ENCODE results near the gene NTRK2. TPM values are rescaled to one million over a fixed set of nuclear protein-coding genes. Genes with fewer than 3 reads are reported as not detected.

NTRK2 gene
- total RNA-seq, 1 donor from 2014 or later: 4.6 TPM

DNA sequence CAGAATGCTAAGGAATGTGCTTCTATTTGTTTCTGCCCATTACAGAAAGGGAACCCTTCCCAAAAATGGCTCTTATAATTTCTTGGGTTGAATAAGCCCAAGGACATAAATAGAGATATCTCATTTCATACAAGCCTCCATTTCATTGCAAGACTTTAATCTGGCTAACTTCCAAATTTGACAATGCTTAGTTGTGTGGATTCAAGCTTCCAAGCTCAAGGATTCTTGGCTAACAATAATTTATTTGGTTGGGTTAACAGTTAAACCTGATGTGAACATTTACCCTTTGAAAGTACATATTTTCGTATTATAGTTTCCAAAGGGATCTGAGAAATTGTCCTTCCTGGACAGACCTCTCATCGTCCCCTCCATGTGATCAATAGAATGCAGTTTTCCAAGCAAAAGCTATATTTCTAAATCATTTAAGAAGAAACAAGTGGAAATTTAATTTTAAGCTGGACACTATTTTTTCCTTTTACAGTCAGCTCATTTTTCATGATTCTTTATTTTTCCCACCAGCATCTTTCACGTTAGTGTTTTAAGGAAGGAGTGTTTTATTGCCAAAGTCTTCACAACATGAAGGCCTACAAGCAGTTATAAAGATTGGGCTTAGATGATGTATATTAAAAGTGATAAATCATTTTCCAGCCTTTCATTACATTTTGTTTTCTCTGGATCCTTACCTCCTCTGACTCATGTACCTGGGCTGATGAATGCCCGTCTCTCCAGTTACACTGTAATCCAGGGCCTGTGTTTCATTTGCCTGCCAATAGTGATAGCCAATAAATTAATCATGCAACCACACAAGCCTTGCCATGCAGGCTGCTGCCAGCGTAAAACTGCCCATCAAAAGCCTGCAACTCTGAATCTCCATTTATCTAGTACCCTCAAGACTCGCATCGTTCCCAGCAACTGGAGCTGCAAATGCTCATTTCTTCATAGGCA is 176.7 kb downstream of the NTRK2 start:
- no peaks in the 10 kb centered on the region for H3K79me2 ChIP-seq (ENCODE audit: insufficient read depth, low read length)
- H3K36me3 ChIP-seq (ENCODE audit: insufficient read depth, low read length): no peaks in the 10 kb centered on the region
- peaks cover 2% of the 10 kb centered on the region for H3K27me3 ChIP-seq (ENCODE audit: insufficient read depth, low read length)
- Mint-ChIP-seq H3K4me1 (ENCODE audit: low read depth, unreplicated experiment) (peaks cover 12% of the 10 kb centered on the region), H3K27ac (ENCODE audit: unreplicated experiment) (no peak overlapping the region), H3K36me3 (ENCODE audit: low read depth, unreplicated experiment) (no peaks in the 10 kb centered on the region), H3K9me3 (ENCODE audit: unreplicated experiment) (no peaks in the 10 kb centered on the region), H3K27me3 (ENCODE audit: low read depth, unreplicated experiment) (peaks cover 5% of the 10 kb centered on the region), H3K4me3 (ENCODE audit: unreplicated experiment) (no peak overlapping the region)
- no peak overlapping the region for H3K4me2 ChIP-seq (ENCODE audit: low read length)
- no peaks in the 10 kb centered on the region for H4K20me1 ChIP-seq (ENCODE audit: insufficient read depth, low read length)
- DNase-seq (ENCODE audit: low read depth) (no peak), FAIRE-seq (no peak)
- H3K4me1 ChIP-seq (ENCODE audit: insufficient read depth, low read length): no peaks in the 10 kb centered on the region
- H3K4me3 ChIP-seq (ENCODE audit: insufficient read depth, low read depth, low read length): no peak overlapping the region
- no peak overlapping the region for H2AFZ ChIP-seq (ENCODE audit: low read depth, low read length)
- H3K27ac ChIP-seq (ENCODE audit: low read depth, low read length): no peak overlapping the region
- TF ChIP-seq EZH2 (IDR thresholded peaks at IDR 0.05; ENCODE audit: insufficient read depth, low read length): no peak
- TF ChIP-seq, protein P1, sequence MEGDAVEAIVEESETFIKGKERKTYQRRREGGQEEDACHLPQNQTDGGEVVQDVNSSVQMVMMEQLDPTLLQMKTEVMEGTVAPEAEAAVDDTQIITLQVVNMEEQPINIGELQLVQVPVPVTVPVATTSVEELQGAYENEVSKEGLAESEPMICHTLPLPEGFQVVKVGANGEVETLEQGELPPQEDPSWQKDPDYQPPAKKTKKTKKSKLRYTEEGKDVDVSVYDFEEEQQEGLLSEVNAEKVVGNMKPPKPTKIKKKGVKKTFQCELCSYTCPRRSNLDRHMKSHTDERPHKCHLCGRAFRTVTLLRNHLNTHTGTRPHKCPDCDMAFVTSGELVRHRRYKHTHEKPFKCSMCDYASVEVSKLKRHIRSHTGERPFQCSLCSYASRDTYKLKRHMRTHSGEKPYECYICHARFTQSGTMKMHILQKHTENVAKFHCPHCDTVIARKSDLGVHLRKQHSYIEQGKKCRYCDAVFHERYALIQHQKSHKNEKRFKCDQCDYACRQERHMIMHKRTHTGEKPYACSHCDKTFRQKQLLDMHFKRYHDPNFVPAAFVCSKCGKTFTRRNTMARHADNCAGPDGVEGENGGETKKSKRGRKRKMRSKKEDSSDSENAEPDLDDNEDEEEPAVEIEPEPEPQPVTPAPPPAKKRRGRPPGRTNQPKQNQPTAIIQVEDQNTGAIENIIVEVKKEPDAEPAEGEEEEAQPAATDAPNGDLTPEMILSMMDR (IDR thresholded peaks at IDR 0.05; ENCODE audit: insufficient read depth, low read depth, low read length): no peak
- H3K9ac ChIP-seq (ENCODE audit: low read length): no peak overlapping the region
- H3K9me3 ChIP-seq (ENCODE audit: insufficient read depth, low read depth, low read length): no peaks in the 10 kb centered on the region

DNA sequence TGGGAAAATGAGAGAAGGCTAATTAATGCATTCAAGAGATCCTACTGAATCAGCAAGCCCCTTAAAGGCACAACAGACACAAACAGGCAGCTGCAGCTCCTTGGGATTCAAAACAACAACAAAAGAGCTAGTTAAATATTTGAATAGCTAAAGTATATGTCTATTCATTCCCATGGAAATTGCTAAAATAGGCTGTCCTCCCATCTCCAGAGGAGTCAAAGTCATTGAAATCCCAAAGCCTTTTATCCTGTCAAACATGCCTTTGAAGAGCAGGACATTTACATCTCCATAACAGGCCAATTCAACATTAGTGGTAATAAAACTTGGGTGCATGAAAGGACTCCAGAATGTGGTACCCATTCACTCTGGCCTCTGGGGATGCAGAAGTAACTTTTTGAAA is 177.4 kb downstream of the NTRK2 start:
- peaks cover 2% of the 10 kb centered on the region for H3K27me3 ChIP-seq (ENCODE audit: insufficient read depth, low read length)
- H3K27ac ChIP-seq (ENCODE audit: low read depth, low read length): no peak overlapping the region
- H2AFZ ChIP-seq (ENCODE audit: low read depth, low read length): no peak overlapping the region
- H3K79me2 ChIP-seq (ENCODE audit: insufficient read depth, low read length): no peaks in the 10 kb centered on the region
- H3K4me1 ChIP-seq (ENCODE audit: insufficient read depth, low read length): peaks cover 6% of the 10 kb centered on the region
- no peaks in the 10 kb centered on the region for H4K20me1 ChIP-seq (ENCODE audit: insufficient read depth, low read length)
- no peak overlapping the region for H3K4me2 ChIP-seq (ENCODE audit: low read length)
- no peak for FAIRE-seq
- Mint-ChIP-seq H3K4me3 (ENCODE audit: unreplicated experiment) (no peak overlapping the region), H3K9me3 (ENCODE audit: unreplicated experiment) (no peaks in the 10 kb centered on the region), H3K4me1 (ENCODE audit: low read depth, unreplicated experiment) (peaks cover 11% of the 10 kb centered on the region), H3K36me3 (ENCODE audit: low read depth, unreplicated experiment) (no peaks in the 10 kb centered on the region), H3K27me3 (ENCODE audit: low read depth, unreplicated experiment) (no peaks in the 10 kb centered on the region), H3K27ac (ENCODE audit: unreplicated experiment) (no peak overlapping the region)
- no peak for DNase-seq (ENCODE audit: low read depth)
- TF ChIP-seq, protein P1 (IDR thresholded peaks at IDR 0.05; ENCODE audit: insufficient read depth, low read depth, low read length): no peak
- no peak for TF ChIP-seq EZH2 (IDR thresholded peaks at IDR 0.05; ENCODE audit: insufficient read depth, low read length)
- H3K9me3 ChIP-seq (ENCODE audit: insufficient read depth, low read depth, low read length): no peaks in the 10 kb centered on the region
- H3K36me3 ChIP-seq (ENCODE audit: insufficient read depth, low read length): no peaks in the 10 kb centered on the region
- H3K9ac ChIP-seq (ENCODE audit: low read length): no peak overlapping the region
- no peak overlapping the region for H3K4me3 ChIP-seq (ENCODE audit: insufficient read depth, low read depth, low read length)

DNA sequence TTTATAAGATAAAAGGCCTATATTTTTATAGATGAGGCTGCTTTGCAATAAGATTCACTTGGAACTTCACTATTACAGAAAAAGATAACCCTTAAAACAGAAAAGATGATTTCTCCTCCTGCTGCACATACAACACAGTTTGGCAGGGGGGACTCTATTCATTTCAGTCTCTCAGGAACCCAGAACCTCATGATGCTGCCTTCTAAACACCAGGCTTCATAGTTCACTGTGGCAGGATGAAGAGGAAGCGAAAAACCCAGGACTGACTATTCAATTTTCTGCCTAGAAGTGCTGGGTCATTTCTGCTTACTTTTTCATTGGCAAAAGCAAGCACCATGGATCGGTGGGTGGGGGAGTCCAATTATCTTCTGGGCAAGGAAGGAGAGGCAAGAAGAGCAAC is 179.5 kb downstream of the NTRK2 start:
- no peak overlapping the region for H3K27ac ChIP-seq (ENCODE audit: low read depth, low read length)
- H3K9ac ChIP-seq (ENCODE audit: low read length): no peak overlapping the region
- no peak overlapping the region for H3K4me2 ChIP-seq (ENCODE audit: low read length)
- no peaks in the 10 kb centered on the region for H3K36me3 Mint-ChIP-seq (ENCODE audit: low read depth, unreplicated experiment)
- H4K20me1 ChIP-seq (ENCODE audit: insufficient read depth, low read length): no peaks in the 10 kb centered on the region
- no peak overlapping the region for H3K27ac Mint-ChIP-seq (ENCODE audit: unreplicated experiment)
- peaks cover 14% of the 10 kb centered on the region for H3K4me1 ChIP-seq (ENCODE audit: insufficient read depth, low read length)
- no peaks in the 10 kb centered on the region for H3K79me2 ChIP-seq (ENCODE audit: insufficient read depth, low read length)
- H3K9me3 ChIP-seq (ENCODE audit: insufficient read depth, low read depth, low read length): no peaks in the 10 kb centered on the region
- peaks cover 2% of the 10 kb centered on the region for H3K27me3 ChIP-seq (ENCODE audit: insufficient read depth, low read length)
- H3K36me3 ChIP-seq (ENCODE audit: insufficient read depth, low read length): no peaks in the 10 kb centered on the region
- DNase-seq (ENCODE audit: low read depth): no peak
- no peak overlapping the region for H2AFZ ChIP-seq (ENCODE audit: low read depth, low read length)
- H3K27me3 Mint-ChIP-seq (ENCODE audit: low read depth, unreplicated experiment): no peaks in the 10 kb centered on the region
- FAIRE-seq: no peak
- TF ChIP-seq EZH2 (IDR thresholded peaks at IDR 0.05; ENCODE audit: insufficient read depth, low read length): no peak
- TF ChIP-seq, protein P1 (IDR thresholded peaks at IDR 0.05; ENCODE audit: insufficient read depth, low read depth, low read length): no peak
- no peak overlapping the region for H3K4me3 Mint-ChIP-seq (ENCODE audit: unreplicated experiment)
- H3K4me3 ChIP-seq (ENCODE audit: insufficient read depth, low read depth, low read length): no peak overlapping the region
- peaks cover 25% of the 10 kb centered on the region for H3K4me1 Mint-ChIP-seq (ENCODE audit: low read depth, unreplicated experiment)
- no peaks in the 10 kb centered on the region for H3K9me3 Mint-ChIP-seq (ENCODE audit: unreplicated experiment)
